GM18505 (cell line): ENCODE results near the gene TCEANC2.
"Not testable (repeated sequence)": the region's sequence is repeated elsewhere in the genome, so short reads cannot be mapped to it uniquely, and the experiment has no call there.

Source experiments
- ATAC-seq: cut with Tn5 transposase; IDR thresholded peaks from one replicate; pipeline ENCODE4 v1.9.1; 2021; ENCODE audit not compliant: unreplicated experiment
- POLR2A ChIP-seq: IDR thresholded peaks from 4 replicates; pipeline ENCODE4 v1.6.1; 2011; ENCODE audit warnings: borderline replicate concordance; ENCODE audit not compliant: insufficient read depth, insufficient read length; ENCODE audit errors: extremely low read depth

TCEANC2 gene

DNA sequence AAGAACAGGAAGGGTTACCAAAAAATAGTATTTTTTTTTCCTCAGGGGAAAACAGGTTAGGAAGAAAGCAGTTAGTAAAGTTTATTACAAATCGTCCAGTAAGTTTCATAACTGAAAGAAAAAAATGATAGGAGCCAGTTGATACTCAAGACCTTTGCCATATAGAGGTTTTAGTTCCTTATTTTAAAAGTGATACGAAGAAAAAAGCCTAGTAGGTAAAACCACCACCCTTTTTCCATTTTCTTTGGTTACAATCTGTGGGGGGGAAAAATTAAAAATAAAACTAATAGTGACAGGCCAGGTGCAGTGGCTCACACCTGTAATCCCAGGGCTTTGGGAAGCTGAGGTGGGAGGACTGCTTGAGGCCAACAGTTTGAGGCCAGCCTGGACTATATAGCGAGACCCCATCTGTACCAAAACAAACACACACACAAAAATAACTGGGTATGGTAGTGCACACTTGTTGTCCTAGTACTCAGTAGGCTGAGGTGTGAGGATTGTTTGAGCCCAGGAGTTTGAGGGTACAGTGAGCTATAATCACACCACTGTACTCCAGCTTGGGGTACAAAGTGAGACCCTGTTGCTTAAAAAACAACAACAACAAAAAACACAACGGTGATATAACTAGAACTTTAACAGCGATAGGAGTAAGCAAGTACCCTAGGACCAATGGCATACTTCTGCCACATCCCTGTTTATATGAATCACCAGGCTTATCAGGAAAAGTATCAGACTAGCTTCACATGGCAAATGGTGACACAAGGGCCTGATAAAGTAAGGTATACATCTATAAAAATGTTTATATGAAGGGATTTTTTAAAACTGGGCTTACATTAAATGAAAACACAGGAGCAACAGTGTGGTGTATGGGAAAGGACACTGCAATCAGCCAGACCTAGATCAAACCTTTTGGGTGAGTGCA lies 5.8 kb upstream of the TCEANC2 start:
- no peak for ATAC-seq
- no peak for TF ChIP-seq POLR2A

DNA sequence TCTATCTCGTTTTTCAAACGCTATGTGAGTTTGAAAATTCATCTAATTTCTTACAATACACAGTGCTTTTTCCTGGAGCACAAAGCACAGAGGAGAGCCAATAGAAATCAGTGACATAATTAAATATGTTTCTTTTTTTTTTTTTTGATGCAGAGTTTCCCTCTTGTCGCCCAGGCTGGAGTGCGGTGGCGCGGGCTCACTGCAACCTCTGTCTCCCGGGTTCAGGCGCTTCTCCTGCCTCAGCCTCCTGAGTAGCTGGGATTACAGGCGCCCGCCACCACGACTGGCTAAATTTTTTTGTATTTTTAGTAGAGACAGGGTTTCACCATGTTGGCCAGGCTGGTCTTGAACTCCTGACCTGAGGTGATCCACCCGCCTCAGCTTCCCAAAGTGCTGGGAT lies 3.0 kb upstream of the TCEANC2 start:
- ATAC-seq: not testable (repeated sequence)

GRCh38 chr1:54051933-54052430 lies 1.4 kb upstream of the TCEANC2 start:
- no peak for ATAC-seq
- no peak for TF ChIP-seq POLR2A

GRCh38 chr1:54052431-54052933 lies 926 bp upstream of the TCEANC2 start:
- ATAC-seq: peak; percentile 2
- no peak for TF ChIP-seq POLR2A

DNA sequence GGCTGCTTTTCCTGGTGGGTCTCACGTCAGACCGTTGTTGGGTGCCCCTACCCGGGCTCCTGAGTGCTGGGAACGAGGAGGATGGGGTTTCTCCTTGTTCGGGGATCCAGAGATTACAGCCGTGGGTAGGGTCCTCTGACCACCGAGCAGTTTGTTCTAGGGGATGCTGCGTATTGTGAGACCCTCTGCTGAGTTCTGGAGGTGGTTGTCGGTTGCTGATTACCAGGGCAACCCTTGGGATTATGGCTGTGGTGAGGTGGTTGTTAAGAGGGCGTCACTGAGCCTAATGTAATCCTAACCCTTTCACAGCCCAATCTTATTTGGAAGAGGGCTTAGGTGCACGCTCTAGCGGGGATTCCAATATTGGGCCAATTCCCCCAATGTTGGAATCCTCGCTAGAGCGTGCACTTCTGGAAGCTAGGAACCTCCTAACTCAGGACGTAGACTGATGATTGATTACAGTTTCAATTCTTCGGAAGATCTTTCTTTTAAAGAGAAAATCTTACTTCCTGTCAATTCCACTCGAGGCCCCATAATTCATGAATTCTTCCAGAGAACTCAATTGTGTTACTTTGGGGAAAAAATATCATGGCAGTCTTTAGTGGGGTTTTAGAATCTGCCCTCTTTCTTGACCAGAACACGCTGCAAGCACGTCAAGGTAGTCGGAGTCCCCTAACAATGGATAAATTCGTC lies 483 bp downstream of the TCEANC2 start:
- peak; percentile 3 for ATAC-seq
- TF ChIP-seq POLR2A: no peak

DNA sequence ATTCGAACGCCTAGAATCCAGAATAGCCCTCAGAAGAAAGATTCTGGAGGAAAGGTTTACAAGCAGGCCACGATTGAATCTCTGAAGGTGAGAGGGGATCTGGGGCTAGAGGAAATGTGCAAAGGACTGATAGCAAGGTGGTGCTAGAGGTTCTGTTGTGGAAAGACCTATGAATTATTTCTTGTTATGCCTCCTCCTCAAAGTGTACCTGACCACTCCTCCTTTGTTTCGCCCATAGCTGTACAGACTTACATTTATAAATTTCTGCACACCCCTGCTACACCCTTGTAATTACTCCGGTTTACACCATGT lies 986 bp downstream of the TCEANC2 start:
- no peak for ATAC-seq
- no peak for TF ChIP-seq POLR2A

DNA sequence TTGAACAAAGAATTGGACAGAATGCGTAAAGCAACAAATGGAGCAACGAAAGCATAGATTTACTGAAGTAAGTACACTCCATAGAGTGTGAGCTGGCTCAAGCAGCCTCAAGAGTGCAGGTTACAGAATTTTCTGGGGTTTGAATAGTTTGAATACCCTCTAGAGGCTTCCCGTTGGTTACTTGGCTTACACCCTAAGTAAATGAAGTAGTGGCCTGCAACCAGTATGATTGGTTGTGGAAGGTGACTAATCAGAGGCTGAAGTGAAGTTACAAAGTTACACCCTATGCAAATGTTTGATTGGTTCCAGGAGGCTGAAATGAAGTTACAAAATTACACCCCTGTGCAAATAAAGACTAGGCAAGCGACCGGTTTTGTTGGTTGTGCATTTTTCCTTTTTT lies 10.9 kb downstream of the TCEANC2 start:
- no peak for ATAC-seq
- no peak for TF ChIP-seq POLR2A

GRCh38 chr1:54069791-54070170 lies 16.4 kb downstream of the TCEANC2 start:
- ATAC-seq: no peak
- TF ChIP-seq POLR2A: no peak

DNA sequence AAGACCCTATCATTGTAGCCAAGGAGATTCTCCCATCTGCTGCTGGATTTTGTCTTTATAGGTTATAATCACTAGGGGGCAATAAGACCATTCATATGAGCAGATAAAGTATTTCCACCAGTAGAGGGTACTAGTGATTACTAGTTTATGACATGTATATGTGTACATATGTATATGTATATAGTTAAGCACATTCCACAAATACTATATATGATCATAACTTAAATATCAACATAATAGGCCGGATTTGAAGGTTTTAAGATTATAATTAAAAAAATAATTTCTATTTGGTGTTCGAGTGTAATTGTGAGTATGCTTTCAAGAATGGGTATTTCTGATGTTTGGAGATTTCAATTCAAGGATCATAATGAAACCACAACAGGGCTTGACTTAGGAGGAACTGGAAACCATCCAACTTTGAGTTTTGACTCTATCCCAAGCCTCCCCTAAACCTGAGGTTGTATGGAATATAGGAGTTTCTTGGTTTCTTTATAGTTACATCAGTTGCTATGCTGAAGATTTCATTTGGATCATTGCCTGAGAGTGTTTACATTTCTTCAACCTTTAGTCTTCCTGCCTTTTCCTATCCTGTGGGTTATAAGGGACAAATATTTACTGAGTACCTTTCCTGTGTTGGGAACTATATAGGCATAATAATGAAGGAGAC lies 16.9 kb downstream of the TCEANC2 start:
- no peak for ATAC-seq
- TF ChIP-seq POLR2A: no peak

GRCh38 chr1:54077359-54077758 lies 24.0 kb downstream of the TCEANC2 start:
- ATAC-seq: no peak
- TF ChIP-seq POLR2A: no peak

- no peak for ATAC-seq
- TF ChIP-seq POLR2A: no peak
Observed at GRCh38 chr1:54080598-54081049, 27.2 kb downstream of the TCEANC2 start.

- no peak for TF ChIP-seq POLR2A
- ATAC-seq: no peak
Observed at GRCh38 chr1:54081306-54082270, 28.2 kb downstream of the TCEANC2 start.
